ENCODE results near the gene HSD17B10. TPM values are rescaled to one million over a fixed set of nuclear protein-coding genes. Genes with fewer than 3 reads are reported as not detected.

Gene HSD17B10
- total and polyA plus RNA-seq, 2 of the 13 experiments (the other 11 are each of a cell fraction or from before 2014, with no cell fraction given): 68.7 to 84.7 TPM

GRCh38 chrX:53481093-53481492, 46.9 kb upstream of the HSD17B10 start:
- no peak overlapping the region for H3K4me2 ChIP-seq (ENCODE audit: low read depth, low read length)
- 13% methylated on average over 5 of the region's 5 CpGs for WGBS (ENCODE audit: low lambda C conversion rate)
- H3K4me1 ChIP-seq (ENCODE audit: insufficient read depth, low read length): no peaks in the 10 kb centered on the region
- H3K36me3 ChIP-seq (replicated peaks in 1 of 2; ENCODE audit: control insufficient read depth in 1 of 2, insufficient read depth in 2 of 2, low read length in 2 of 2): no peaks in the 10 kb centered on the region
- FAIRE-seq: no peak
- no peak for DNase-seq (ENCODE audit: low spot score)
- no peaks in the 10 kb centered on the region for H3K79me2 ChIP-seq (ENCODE audit: insufficient read depth, low read length)
- H4K20me1 ChIP-seq (ENCODE audit: insufficient read depth, low read length): no peaks in the 10 kb centered on the region
- BruUV-seq (replicated peaks): no TSS peak
- no peak overlapping the region for H3K27ac ChIP-seq (ENCODE audit: extremely low read length, insufficient read depth, low read length)
- no peaks in the 10 kb centered on the region for H3K9me3 ChIP-seq (ENCODE audit: low read length)
- intact Hi-C loops (cut with micrococcal nuclease; ENCODE audit: unreplicated experiment): no loop called here
- in situ Hi-C loops (cut with HindIII; ENCODE audit: extremely low pct_ligation_motif_present, low pct_unique_long_range_greater_than_20kb): loop anchor here (10.0 kb wide), 1 partner anchor 166 kb away; no protein-coding TSS in a partner anchor
- no peak overlapping the region for H3K4me3 ChIP-seq (replicated peaks in 1 of 3; ENCODE audit: insufficient read depth in 1 of 3, low read depth in 2 of 3, low read length in 3 of 3)
- no peak overlapping the region for H2AFZ ChIP-seq (ENCODE audit: low read length)
- ChIA-PET CTCF (ENCODE audit: low intra/inter-chr PET ratio, low total read pairs) (interaction anchor here (1.6 kb wide), 1 partner anchor 168 kb away, joined by 7 read pairs; no protein-coding TSS in a partner anchor), POLR2A (no interaction called here)
- peak; percentile 80 for ATAC-seq
- no peak for TF ChIP-seq MLXIP (CRISPR knock-in tag; IDR thresholded peaks at IDR 0.05; ENCODE audit: borderline replicate concordance)
- no peak for TF ChIP-seq PTBP1 (IDR thresholded peaks at IDR 0.05; ENCODE audit: low read depth, low read length, poor library complexity, severe bottlenecking)
- TF ChIP-seq TRIM22 (IDR thresholded peaks at IDR 0.05): no peak
- no peak for TF ChIP-seq ARID2 (CRISPR knock-in tag; IDR thresholded peaks at IDR 0.05; ENCODE audit: borderline replicate concordance)
- TF ChIP-seq ARNT (IDR thresholded peaks at IDR 0.05): no peak
- TF ChIP-seq ZMYM3 (CRISPR knock-in tag; IDR thresholded peaks at IDR 0.05): no peak
- TF ChIP-seq BHLHE40 (IDR thresholded peaks at IDR 0.05; ENCODE audit: low read length): no peak
- TF ChIP-seq CTCF (CRISPR knock-in tag; IDR thresholded peaks at IDR 0.05): no peak
- no peak for TF ChIP-seq SRSF4 (IDR thresholded peaks at IDR 0.05; ENCODE audit: low read depth, low read length, poor library complexity, severe bottlenecking)
- TF ChIP-seq ZNF883 (CRISPR knock-in tag; IDR thresholded peaks at IDR 0.05; ENCODE audit: not compliant biosample characterization): no peak
- TF ChIP-seq IRF2 (CRISPR knock-in tag; IDR thresholded peaks at IDR 0.05): no peak
- H3K27me3 ChIP-seq (ENCODE audit: control insufficient read depth in 1 of 2, insufficient read depth in 2 of 2, low read length in 2 of 2): no peaks in the 10 kb centered on the region
- H3K9ac ChIP-seq (ENCODE audit: insufficient read depth, low read depth, low read length): no peak overlapping the region

Data from HepG2 (cell line).